Memory B cell (primary cell): ENCODE data around the gene GRM4.

Source experiments
- ATAC-seq: fragments of 150-1000 bp; cut with Tn5 transposase; 2 replicates; pipeline ENCODE4 v1.10.0; 2021; ENCODE audit warnings: low read depth, mild to moderate bottlenecking, moderate library complexity
- DNase-seq, 2 donors: peaks; one replicate each; pipeline ENCODE4 v3.0.0; 2022; ENCODE audit warnings: low spot score in 2 of 2
- H3K27ac Mint-ChIP-seq: one replicate; pipeline ENCODE4 v1.8.0; 2022; ENCODE audit warnings: mild to moderate bottlenecking, moderate library complexity, mixed read lengths
- H3K27me3 Mint-ChIP-seq: one replicate; pipeline ENCODE4 v1.8.0; 2022; ENCODE audit warnings: mixed read lengths
- H3K36me3 Mint-ChIP-seq: one replicate; pipeline ENCODE4 v1.8.0; 2022; ENCODE audit warnings: mild to moderate bottlenecking, mixed read lengths
- H3K4me1 Mint-ChIP-seq: one replicate; pipeline ENCODE4 v1.8.0; 2022; ENCODE audit warnings: mixed read lengths
- H3K4me3 Mint-ChIP-seq: one replicate; pipeline ENCODE4 v1.8.0; 2022; ENCODE audit warnings: mild to moderate bottlenecking, moderate library complexity, mixed read lengths
- H3K9me3 Mint-ChIP-seq: one replicate; pipeline ENCODE4 v1.8.0; 2022; ENCODE audit warnings: mixed read lengths

The GRM4 gene

GRCh38 chr6:34056305-34057108 is 89.4 kb downstream of the GRM4 start:
- no peak overlapping the region for H3K4me3 Mint-ChIP-seq
- peaks cover 31% of the 10 kb centered on the region for H3K27me3 Mint-ChIP-seq
- H3K9me3 Mint-ChIP-seq = no peaks in the 10 kb centered on the region
- H3K27ac Mint-ChIP-seq = no peak overlapping the region
- no peaks in the 10 kb centered on the region for H3K36me3 Mint-ChIP-seq
- ATAC-seq = no peak
- H3K4me1 Mint-ChIP-seq = peaks cover 9% of the 10 kb centered on the region
- DNase-seq = no peak

DNA sequence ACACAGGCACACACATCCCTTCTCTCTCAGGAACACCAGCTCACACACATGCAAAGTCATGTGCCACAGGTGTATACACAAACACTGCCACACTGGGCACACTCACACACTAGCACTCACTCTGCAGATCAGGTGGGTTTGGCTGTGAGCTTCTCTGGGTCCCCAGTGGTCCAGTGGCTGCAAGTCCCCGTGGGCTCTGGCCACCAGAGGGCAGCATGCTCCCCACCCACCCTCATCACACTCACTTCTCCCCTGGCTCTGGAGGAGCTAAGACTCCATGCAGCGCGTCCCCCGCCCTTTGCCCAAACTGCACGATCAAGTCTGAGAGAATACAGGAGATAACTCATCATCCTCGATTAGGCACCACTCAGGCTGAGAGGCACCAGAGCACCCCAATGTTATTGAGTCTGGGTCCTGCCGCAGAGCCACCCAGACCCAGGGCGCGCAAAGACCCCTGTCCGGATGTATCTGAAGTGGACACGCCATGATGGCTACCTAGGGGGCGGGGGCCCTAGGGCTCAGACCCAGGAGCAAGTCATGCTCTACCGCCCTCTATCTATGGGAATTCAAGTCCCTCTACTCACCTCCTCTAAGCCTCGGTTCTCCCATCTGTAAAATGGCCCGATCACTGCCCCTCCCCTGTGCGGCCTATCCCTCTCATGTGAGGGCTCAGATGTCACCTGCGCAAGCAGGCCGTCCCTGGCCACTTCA is 90.5 kb downstream of the GRM4 start:
- DNase-seq = peak; percentile 53 to 58
- Mint-ChIP-seq H3K4me3 (no peak overlapping the region), H3K4me1 (peaks cover 9% of the 10 kb centered on the region), H3K9me3 (peaks cover under 1% of the 10 kb centered on the region), H3K27me3 (peaks cover 34% of the 10 kb centered on the region), H3K27ac (no peak overlapping the region), H3K36me3 (no peaks in the 10 kb centered on the region)
- ATAC-seq = peak; percentile 92

- H3K9me3 Mint-ChIP-seq = peaks cover 7% of the 10 kb centered on the region
- DNase-seq = no peak
- H3K27me3 Mint-ChIP-seq = peaks cover 34% of the 10 kb centered on the region
- peaks cover 9% of the 10 kb centered on the region for H3K4me1 Mint-ChIP-seq
- H3K36me3 Mint-ChIP-seq = peaks cover 3% of the 10 kb centered on the region
- ATAC-seq = no peak
- no peak overlapping the region for H3K27ac Mint-ChIP-seq
- no peak overlapping the region for H3K4me3 Mint-ChIP-seq
Observed at GRCh38 chr6:34053721-34054120, 92.2 kb downstream of the GRM4 start.

DNA sequence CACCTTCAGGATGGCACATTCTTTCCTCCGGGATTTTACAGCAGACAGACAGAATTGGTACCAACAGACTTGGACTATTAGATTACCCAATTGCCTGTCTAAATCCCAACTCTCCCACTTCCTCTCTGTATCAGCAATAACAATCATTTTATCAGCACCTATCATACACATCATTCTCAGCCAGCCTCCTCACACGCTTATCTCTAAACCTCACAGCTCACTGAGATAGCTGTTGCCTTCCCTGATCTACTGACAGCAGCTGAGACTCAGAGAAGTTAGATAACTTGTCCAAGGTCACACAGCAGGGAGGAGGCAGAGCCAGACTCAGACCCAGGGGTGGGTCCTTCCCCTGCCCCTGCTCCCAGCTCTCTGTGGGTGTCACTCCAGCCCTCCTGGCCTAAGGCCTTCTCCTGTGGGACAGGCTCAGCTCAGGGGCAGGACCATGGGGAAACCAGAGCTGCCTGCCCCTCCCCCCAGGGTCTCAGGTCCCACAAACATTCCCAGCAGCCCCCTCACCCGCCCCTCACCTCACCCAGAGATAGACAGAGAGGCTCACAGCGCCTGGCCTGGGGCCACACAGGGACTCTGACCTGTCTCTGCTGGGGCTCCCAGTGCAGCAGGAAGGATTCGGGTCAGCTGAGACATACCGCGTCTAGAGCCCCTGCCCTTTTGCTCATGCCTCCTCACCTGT is 92.8 kb downstream of the GRM4 start:
- DNase-seq = no peak
- Mint-ChIP-seq H3K9me3 (peaks cover 8% of the 10 kb centered on the region), H3K27ac (no peak overlapping the region), H3K36me3 (peaks cover 3% of the 10 kb centered on the region), H3K27me3 (peaks cover 34% of the 10 kb centered on the region), H3K4me1 (peaks cover 9% of the 10 kb centered on the region), H3K4me3 (no peak overlapping the region)
- no peak for ATAC-seq

GRCh38 chr6:34052071-34052825 is 93.6 kb downstream of the GRM4 start:
- Mint-ChIP-seq H3K27ac (no peak overlapping the region), H3K27me3 (peaks cover 30% of the 10 kb centered on the region), H3K4me3 (no peak overlapping the region), H3K9me3 (peaks cover 8% of the 10 kb centered on the region), H3K4me1 (peaks cover 9% of the 10 kb centered on the region), H3K36me3 (peaks cover 3% of the 10 kb centered on the region)
- ATAC-seq (no peak), DNase-seq (no peak)

- Mint-ChIP-seq H3K27ac (no peak overlapping the region), H3K4me3 (no peak overlapping the region), H3K4me1 (peaks cover 9% of the 10 kb centered on the region), H3K9me3 (peaks cover 8% of the 10 kb centered on the region), H3K36me3 (peaks cover 3% of the 10 kb centered on the region), H3K27me3 (peaks cover 32% of the 10 kb centered on the region)
- ATAC-seq (no peak), DNase-seq (no peak)
Observed at GRCh38 chr6:34051331-34051919, 94.5 kb downstream of the GRM4 start.

GRCh38 chr6:34050691-34051090 is 95.2 kb downstream of the GRM4 start:
- ATAC-seq (no peak), DNase-seq (no peak)
- Mint-ChIP-seq H3K36me3 (peaks cover 3% of the 10 kb centered on the region), H3K27me3 (peaks cover 28% of the 10 kb centered on the region), H3K27ac (no peak overlapping the region), H3K4me3 (no peak overlapping the region), H3K4me1 (peaks cover 5% of the 10 kb centered on the region), H3K9me3 (peaks cover 8% of the 10 kb centered on the region)

DNA sequence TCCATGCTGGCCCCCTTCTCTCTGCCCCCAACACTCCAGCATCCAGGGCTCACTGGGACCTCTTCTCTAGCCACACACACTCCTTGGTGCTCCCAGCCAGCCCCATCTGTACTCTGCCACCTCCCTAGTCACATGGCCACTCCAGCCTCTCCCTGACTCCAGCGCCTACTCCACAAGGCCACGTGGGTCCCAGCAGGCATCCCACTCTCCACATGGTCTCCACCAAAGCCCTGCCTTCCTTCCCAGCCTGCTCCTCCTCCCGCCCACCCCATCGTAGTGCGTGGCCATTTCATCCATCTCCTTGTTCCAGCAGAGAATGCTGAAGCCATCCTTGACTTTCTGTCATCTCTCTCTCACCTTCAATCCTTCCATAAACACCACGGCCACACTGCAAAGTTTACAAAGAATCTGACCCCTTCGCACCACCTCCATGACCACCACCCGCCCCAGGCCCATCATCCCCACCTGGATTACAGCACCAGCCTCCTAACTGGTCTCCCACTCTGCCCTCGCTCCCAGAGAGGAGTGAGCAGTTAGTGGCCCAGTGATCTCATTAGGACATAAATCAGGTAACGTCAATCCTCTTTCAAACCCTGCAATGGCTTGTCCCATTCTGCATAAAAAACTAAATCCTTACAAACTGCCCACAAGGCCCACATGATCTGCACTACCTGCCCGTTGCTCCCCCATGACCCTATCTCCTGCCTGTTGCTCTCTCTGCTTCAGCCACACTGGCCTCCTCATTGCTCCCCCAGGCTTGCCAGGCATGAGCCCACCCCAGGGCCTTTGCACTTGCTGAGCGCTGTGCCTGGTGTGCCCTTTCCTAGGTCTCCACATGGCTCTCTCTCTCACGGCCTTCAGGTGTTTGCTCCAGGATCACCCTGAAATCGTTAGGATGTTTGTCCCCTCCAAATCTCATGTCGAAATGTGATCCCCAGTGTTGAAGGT is 96.2 kb downstream of the GRM4 start:
- DNase-seq = no peak
- Mint-ChIP-seq H3K27me3 (peaks cover 25% of the 10 kb centered on the region), H3K27ac (no peak overlapping the region), H3K4me1 (peaks cover 3% of the 10 kb centered on the region), H3K36me3 (peaks cover 3% of the 10 kb centered on the region), H3K4me3 (no peak overlapping the region), H3K9me3 (peaks cover 8% of the 10 kb centered on the region)
- no peak for ATAC-seq

DNA sequence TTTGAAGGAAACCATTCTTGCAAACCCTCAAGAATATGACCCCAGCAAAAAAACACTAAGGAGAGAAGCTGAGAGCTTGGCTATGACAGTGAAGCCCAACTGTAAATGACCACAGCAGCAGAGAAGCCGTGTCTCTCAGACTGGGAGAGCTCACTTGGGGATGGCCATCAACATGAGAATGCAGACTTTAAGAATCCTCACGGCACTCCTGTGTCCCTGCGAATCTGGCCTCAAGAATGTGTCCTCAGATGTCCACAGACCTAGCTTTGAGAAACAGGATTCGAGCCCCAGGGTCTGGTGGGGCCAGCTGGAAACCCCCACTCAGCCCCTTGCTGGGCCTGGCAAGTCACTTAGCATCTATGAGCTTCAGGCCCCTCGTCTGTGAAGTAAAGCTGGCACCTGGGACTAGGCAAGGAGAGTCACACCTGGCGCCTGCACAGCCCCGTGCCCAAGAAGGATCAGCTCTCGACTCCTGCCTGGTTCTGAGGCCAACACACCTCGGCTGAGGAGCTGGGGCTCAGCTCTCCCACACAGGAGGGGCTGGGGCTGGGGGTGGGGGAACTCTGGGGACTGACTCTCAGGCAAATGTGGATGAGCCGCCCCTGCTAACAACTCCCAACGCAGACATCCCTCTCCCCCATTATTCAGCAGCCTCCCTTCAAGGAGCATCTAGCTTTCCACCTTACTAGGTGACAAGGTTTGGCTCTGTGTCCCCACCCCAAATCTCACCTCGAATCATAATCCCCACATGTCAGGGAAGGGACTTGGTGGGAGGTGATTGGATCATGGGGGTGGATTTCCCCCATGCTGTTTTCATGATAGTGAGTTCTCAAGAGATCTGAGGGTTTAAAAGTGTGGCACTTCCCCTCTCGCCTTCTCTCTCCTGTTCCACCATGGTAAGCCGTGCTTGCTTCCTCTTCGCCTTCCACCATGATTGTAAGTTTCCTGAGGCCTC is 97.7 kb downstream of the GRM4 start:
- DNase-seq (no peak), ATAC-seq (no peak)
- no peak overlapping the region for H3K27ac Mint-ChIP-seq
- H3K36me3 Mint-ChIP-seq = peaks cover 3% of the 10 kb centered on the region
- H3K27me3 Mint-ChIP-seq = peaks cover 31% of the 10 kb centered on the region
- H3K9me3 Mint-ChIP-seq = peaks cover 8% of the 10 kb centered on the region
- H3K4me1 Mint-ChIP-seq = peaks cover 12% of the 10 kb centered on the region
- H3K4me3 Mint-ChIP-seq = no peak overlapping the region

GRCh38 chr6:34046617-34047016 is 99.3 kb downstream of the GRM4 start:
- Mint-ChIP-seq H3K36me3 (peaks cover 3% of the 10 kb centered on the region), H3K9me3 (peaks cover 8% of the 10 kb centered on the region), H3K27me3 (peaks cover 23% of the 10 kb centered on the region), H3K4me3 (no peak overlapping the region), H3K4me1 (peaks cover 12% of the 10 kb centered on the region), H3K27ac (no peak overlapping the region)
- ATAC-seq = no peak
- no peak for DNase-seq

DNA sequence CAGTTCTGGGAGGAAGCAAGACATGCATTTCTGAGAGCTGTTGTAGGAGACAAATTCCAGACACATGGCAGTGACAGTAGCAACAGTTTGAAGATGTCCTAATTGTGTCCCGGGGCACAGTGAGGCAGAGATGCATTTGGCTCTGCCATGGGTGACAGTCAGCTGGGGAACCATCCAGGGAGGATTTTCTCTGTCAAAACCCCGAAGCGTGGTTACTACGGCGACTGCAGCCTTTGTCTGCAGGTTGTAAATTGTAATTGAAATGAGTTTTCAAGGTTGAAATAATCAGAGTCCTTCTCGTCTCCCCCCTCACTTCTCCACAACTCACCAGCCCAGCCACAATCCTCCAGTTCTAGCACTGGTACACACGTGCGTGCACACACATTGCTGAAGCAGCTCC is 100.1 kb downstream of the GRM4 start:
- Mint-ChIP-seq H3K4me1 (peaks cover 12% of the 10 kb centered on the region), H3K9me3 (peaks cover 8% of the 10 kb centered on the region), H3K27ac (no peak overlapping the region), H3K27me3 (peaks cover 21% of the 10 kb centered on the region), H3K36me3 (peaks cover 3% of the 10 kb centered on the region), H3K4me3 (no peak overlapping the region)
- ATAC-seq (no peak), DNase-seq (no peak)
